ENCODE data around the gene NDUFB10. TPM values are rescaled to one million over a fixed set of nuclear protein-coding genes. Genes with fewer than 3 reads are reported as not detected.

NDUFB10 gene
- total RNA-seq, 1 donor from 2014 or later: 97.5 TPM

GRCh38 chr16:1971796-1972489 is 12.6 kb downstream of the NDUFB10 start, which contains the start of gene TBL3:
TBL3 (plus strand) TSS chr16:1972053; CDS start chr16:1972165, 112 bp downstream.
- DNase-seq (ENCODE audit: low spot score): peak; percentile 96

- DNase-seq (ENCODE audit: low spot score): no peak
These were observed 13.1 kb downstream of the NDUFB10 start for GRCh38 chr16:1972490-1972877.

- no peak for DNase-seq (ENCODE audit: low spot score)
These were observed 14.3 kb downstream of the NDUFB10 start for GRCh38 chr16:1973461-1974156.

GRCh38 chr16:1974157-1975070 is 15.1 kb downstream of the NDUFB10 start:
- DNase-seq (ENCODE audit: low spot score): no peak

GRCh38 chr16:1975432-1976215 is 16.3 kb downstream of the NDUFB10 start:
- DNase-seq (ENCODE audit: low spot score): no peak

GRCh38 chr16:1976216-1976520 is 16.8 kb downstream of the NDUFB10 start:
- no peak for DNase-seq (ENCODE audit: low spot score)

- no peak for DNase-seq (ENCODE audit: low spot score)
These were observed 17.9 kb downstream of the NDUFB10 start for GRCh38 chr16:1976951-1977874.

GRCh38 chr16:1977875-1978268 is 18.5 kb downstream of the NDUFB10 start:
- DNase-seq (ENCODE audit: low spot score): no peak

- no peak for DNase-seq (ENCODE audit: low spot score)
These were observed 19.3 kb downstream of the NDUFB10 start for GRCh38 chr16:1978476-1979120.

GRCh38 chr16:1979271-1980029 is 20.1 kb downstream of the NDUFB10 start:
- DNase-seq (ENCODE audit: low spot score): peak; percentile 80

- DNase-seq (ENCODE audit: low spot score): no peak
These were observed 20.9 kb downstream of the NDUFB10 start for GRCh38 chr16:1980030-1980769.

- DNase-seq (ENCODE audit: low spot score): no peak
These were observed 21.4 kb downstream of the NDUFB10 start for GRCh38 chr16:1980770-1981087.

GRCh38 chr16:1981398-1981836 is 22.1 kb downstream of the NDUFB10 start, which contains the start of gene NOXO1:
NOXO1 (minus strand) TSS chr16:1981469; CDS start chr16:1981179, 290 bp downstream.
- DNase-seq (ENCODE audit: low spot score): no peak

- DNase-seq (ENCODE audit: low spot score): no peak
These were observed 22.7 kb downstream of the NDUFB10 start for GRCh38 chr16:1982013-1982433.

GRCh38 chr16:1982991-1983543 is 23.7 kb downstream of the NDUFB10 start:
- no peak for DNase-seq (ENCODE audit: low spot score)

- peak; percentile 85 for DNase-seq (ENCODE audit: low spot score)
These were observed 24.4 kb downstream of the NDUFB10 start, which contains the start of gene GFER for GRCh38 chr16:1983544-1984346. GFER (plus strand) TSS chr16:1984193; CDS start chr16:1984219, 26 bp downstream.
